ENCODE data around the gene ASPG.

The ASPG gene

GRCh38 chr14:104113631-104114420 is 28.3 kb downstream of the ASPG start:
- Histone ChIP-seq H3K4me3 (ENCODE audit: insufficient read depth, low read length, poor library complexity, severe bottlenecking) (no peak overlapping the region), H3K9me3 (ENCODE audit: insufficient read depth, low read length) (no peaks in the 10 kb centered on the region), H4K20me1 (ENCODE audit: low read depth, low read length) (no peaks in the 10 kb centered on the region), H3K9me2 (replicated peaks; ENCODE audit: insufficient read depth, low read length) (no peaks in the 10 kb centered on the region), H3K9ac (ENCODE audit: low read length) (no peak overlapping the region), H3K4me2 (ENCODE audit: low read depth, low read length, poor library complexity, severe bottlenecking) (no peak overlapping the region), H3F3A (ENCODE audit: insufficient read depth) (no peaks in the 10 kb centered on the region), H3K36me3 (ENCODE audit: low read length) (no peaks in the 10 kb centered on the region), H3K79me2 (ENCODE audit: insufficient read depth, low read length) (no peaks in the 10 kb centered on the region), H3K27me3 (ENCODE audit: low read length) (no peaks in the 10 kb centered on the region), H2AFZ (ENCODE audit: low read depth, low read length, severe bottlenecking) (no peak overlapping the region), H3K27ac (ENCODE audit: low read depth, low read length) (no peak overlapping the region)
- TF ChIP-seq EZH2phosphoT487 (conservative IDR thresholded peaks at IDR 0.05; ENCODE audit: low read length) = no peak
- no peak for TF ChIP-seq CTCF (IDR thresholded peaks at IDR 0.05; ENCODE audit: insufficient read depth, low read length, poor library complexity, severe bottlenecking)

DNA sequence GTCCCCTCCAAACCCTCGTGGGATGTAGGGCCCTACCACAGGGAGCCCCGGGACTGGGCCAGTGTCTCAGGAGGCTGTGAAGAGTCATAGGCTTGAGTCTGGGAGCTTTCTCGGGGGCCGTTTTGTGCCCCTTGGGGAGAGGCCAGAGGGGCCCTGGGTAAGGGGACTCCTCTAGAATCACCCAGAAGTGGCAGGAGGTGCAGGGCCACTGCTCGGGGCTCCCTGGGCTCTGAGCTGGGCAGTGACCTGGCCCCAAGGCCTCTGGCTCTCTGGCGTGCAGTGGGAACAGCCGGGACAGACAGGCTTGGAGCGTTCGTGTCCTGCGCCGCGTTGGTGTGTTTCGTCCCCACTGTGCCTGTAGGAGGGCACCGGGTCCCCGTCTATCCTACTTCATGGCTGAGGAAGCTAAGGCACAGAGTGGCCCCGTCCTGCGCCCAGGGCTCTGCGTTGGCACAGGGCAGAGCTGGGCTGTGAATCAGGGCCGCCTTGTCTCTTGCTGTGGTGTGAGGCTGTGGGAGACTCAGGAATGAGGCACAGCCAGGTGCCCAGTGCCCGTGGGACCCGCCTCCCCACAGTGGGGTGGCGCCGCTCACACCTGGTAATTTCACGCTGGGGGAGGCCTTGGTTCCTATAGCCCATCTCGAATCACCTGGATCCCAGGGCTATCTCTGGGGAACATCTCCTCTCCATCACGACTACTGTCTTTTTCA is 29.1 kb downstream of the ASPG start:
- no peak overlapping the region for H3K9ac ChIP-seq (ENCODE audit: low read length)
- no peaks in the 10 kb centered on the region for H3K9me3 ChIP-seq (ENCODE audit: insufficient read depth, low read length)
- H3K9me2 ChIP-seq (replicated peaks; ENCODE audit: insufficient read depth, low read length) = no peaks in the 10 kb centered on the region
- no peaks in the 10 kb centered on the region for H3K27me3 ChIP-seq (ENCODE audit: low read length)
- no peaks in the 10 kb centered on the region for H4K20me1 ChIP-seq (ENCODE audit: low read depth, low read length)
- TF ChIP-seq EZH2phosphoT487 (conservative IDR thresholded peaks at IDR 0.05; ENCODE audit: low read length) (no peak), CTCF (IDR thresholded peaks at IDR 0.05; ENCODE audit: insufficient read depth, low read length, poor library complexity, severe bottlenecking) (no peak)
- no peaks in the 10 kb centered on the region for H3K79me2 ChIP-seq (ENCODE audit: insufficient read depth, low read length)
- no peaks in the 10 kb centered on the region for H3K36me3 ChIP-seq (ENCODE audit: low read length)
- H3K4me3 ChIP-seq (ENCODE audit: insufficient read depth, low read length, poor library complexity, severe bottlenecking) = no peak overlapping the region
- H3F3A ChIP-seq (ENCODE audit: insufficient read depth) = no peaks in the 10 kb centered on the region
- no peak overlapping the region for H3K4me2 ChIP-seq (ENCODE audit: low read depth, low read length, poor library complexity, severe bottlenecking)
- H3K27ac ChIP-seq (ENCODE audit: low read depth, low read length) = no peak overlapping the region
- H2AFZ ChIP-seq (ENCODE audit: low read depth, low read length, severe bottlenecking) = no peak overlapping the region

GRCh38 chr14:104115131-104115600 is 29.7 kb downstream of the ASPG start:
- Histone ChIP-seq H3K9ac (ENCODE audit: low read length) (no peak overlapping the region), H3K27ac (ENCODE audit: low read depth, low read length) (no peak overlapping the region), H4K20me1 (ENCODE audit: low read depth, low read length) (no peaks in the 10 kb centered on the region), H3K9me3 (ENCODE audit: insufficient read depth, low read length) (no peaks in the 10 kb centered on the region), H3F3A (ENCODE audit: insufficient read depth) (no peaks in the 10 kb centered on the region), H3K4me2 (ENCODE audit: low read depth, low read length, poor library complexity, severe bottlenecking) (no peak overlapping the region), H3K79me2 (ENCODE audit: insufficient read depth, low read length) (no peaks in the 10 kb centered on the region), H3K27me3 (ENCODE audit: low read length) (no peaks in the 10 kb centered on the region), H3K4me3 (ENCODE audit: insufficient read depth, low read length, poor library complexity, severe bottlenecking) (no peak overlapping the region), H3K9me2 (replicated peaks; ENCODE audit: insufficient read depth, low read length) (no peaks in the 10 kb centered on the region), H2AFZ (ENCODE audit: low read depth, low read length, severe bottlenecking) (no peak overlapping the region), H3K36me3 (ENCODE audit: low read length) (no peaks in the 10 kb centered on the region)
- no peak for TF ChIP-seq EZH2phosphoT487 (conservative IDR thresholded peaks at IDR 0.05; ENCODE audit: low read length)
- no peak for TF ChIP-seq CTCF (IDR thresholded peaks at IDR 0.05; ENCODE audit: insufficient read depth, low read length, poor library complexity, severe bottlenecking)
